GM18870 (cell line): Measurements from ENCODE around the gene SNX11.

ENCODE experiments used
- ATAC-seq: cut with Tn5 transposase; IDR thresholded peaks from one replicate; pipeline ENCODE4 v1.9.1; 2021; ENCODE audit warnings: moderate library complexity; ENCODE audit not compliant: unreplicated experiment

SNX11 gene

DNA sequence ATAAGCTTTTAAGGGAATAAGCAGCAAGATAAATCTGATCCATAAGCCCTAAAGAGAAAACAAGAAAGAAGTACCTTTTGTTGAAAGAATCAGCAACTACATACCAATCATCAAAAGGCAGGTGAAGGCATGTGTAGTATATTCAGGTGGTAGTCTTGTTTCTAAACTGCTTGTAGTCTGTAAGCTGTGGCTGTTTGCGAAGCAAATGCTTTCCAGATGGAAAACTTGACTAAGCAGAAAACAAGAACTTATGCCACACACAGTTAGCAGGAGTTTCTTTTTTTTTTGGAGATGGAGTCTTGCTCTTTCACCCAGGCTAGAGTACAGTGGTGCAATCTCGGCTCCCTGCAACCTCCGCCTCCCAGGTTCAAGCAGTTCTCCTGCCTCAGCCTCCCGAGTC lies 12.0 kb upstream of the SNX11 start:
- ATAC-seq, result no peak

GRCh38 chr17:48100160-48100559 lies 7.4 kb upstream of the SNX11 start:
- no peak for ATAC-seq

DNA sequence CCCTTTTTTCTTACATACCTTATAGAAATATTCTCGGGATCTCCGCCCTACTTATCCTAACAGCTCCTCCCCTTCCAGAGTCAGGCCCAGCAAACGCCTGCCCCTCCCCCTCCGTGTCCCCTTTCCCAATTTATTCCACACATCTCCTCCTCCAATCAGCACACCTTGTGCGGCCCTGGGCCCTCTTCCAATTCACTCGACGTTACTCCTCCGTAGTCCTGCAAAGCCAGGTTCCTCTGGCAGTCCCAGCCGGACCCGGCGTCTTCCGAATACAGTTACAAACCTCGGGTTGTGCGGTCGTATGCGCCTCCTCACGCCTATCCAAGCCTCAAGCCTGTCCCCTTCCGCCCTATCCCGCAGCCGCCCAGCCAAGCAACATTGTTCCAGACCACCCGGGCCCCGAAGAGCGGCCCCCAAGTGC lies 7.0 kb upstream of the SNX11 start:
- no peak for ATAC-seq

- peak; percentile 63 for ATAC-seq
Measured at GRCh38 chr17:48101012-48101720, 6.4 kb upstream of the SNX11 start, which contains the start of gene CBX1. Gene CBX1 (minus strand): TSS chr17:48101478. CDS start chr17:48077004, 24,474 bp downstream.

DNA sequence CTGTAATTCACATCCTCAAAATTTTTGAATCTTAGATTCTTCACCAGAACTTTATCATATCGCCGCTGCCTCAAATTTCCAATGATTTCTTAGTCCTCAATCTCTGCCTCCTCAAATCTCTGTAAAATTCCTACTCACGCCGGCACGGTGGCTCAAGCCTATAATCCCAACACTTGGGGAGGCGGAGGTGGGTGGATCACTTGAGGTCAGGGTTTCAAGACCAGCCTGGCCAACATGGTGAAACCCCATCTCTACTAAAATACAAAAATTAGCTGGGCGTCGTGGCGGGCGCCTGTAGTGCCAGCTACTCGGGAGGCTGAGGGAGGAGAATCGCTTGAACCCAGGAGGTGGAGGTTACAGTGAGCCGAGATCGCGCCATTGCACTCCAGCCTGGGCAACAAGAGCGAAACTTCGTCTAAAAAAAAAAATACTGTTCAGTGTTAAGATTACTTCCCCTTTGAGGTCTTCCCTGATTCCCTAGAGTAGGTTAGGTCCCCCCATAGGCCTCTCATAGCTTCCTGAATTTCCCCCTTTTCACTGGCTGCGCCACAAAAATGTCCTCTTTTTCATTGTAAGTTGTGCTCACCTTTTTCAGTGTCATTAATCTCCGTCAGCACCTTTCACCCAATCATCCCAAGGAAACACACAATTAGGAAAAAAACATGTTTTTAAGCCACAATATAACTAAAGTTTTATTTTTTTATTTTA lies 5.4 kb upstream of the SNX11 start:
- no peak for ATAC-seq

- no peak for ATAC-seq
Measured at GRCh38 chr17:48102798-48103715, 4.5 kb upstream of the SNX11 start.

DNA sequence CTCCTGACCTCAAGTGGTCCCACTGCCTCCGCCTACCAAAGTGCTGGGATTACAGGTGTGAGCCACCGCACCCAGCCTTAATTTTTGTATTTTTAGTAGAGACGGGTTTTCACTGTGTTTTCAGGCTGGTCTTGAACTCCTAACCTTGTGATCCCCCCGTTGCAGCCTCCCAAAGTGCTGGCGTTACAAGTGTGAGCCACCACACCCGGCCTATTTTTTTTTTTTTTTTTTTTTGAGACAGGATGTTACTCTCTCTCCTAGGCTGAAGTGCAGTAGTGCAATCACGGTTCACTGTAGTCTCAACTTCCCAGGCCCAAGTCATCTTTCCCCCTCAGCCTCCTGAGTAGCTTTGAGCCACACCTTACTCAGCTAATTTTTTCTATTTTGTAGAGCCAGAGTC lies 3.1 kb upstream of the SNX11 start:
- ATAC-seq, result no peak

DNA sequence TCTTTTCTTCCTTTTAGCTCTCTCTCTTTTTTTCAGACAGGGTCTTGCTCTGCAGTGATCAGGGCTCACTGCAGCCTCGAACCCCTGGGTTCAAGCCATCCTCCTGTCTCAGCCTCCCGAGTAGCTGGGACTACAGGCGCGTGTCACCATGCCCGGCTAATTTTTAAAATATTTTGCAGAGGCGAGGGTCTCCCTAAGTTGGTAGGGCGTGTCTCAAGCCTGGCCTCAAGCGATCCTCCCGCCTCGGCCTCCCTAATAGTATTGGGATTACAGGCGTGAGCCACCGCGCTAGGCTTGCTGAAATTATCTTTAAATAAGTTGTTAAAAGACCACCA lies 797 bp upstream of the SNX11 start:
- ATAC-seq, result no peak

DNA sequence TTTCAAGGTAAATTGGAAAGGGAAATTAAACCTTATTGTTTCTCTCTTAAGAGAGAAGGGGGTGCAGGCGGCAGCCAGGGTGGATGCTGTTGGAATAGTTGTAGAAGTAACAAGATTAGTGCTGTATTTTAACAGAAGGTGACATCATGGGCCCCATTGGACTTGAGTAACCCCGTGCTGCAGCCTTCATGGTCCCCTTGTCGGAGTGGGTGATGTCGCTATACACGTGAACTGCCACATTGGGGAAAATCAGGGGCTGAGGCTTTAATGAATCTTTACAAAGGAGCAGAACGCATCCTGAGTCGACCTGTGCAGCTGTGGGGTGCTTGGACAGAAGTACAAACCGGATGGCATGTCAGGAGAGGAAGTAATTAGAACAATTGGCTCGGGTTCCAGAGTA lies 3.2 kb downstream of the SNX11 start:
- ATAC-seq, result no peak

- ATAC-seq, result no peak
Measured at GRCh38 chr17:48111937-48112241, 4.3 kb downstream of the SNX11 start.

GRCh38 chr17:48113201-48113676 lies 5.7 kb downstream of the SNX11 start:
- no peak for ATAC-seq

- ATAC-seq, result no peak
Measured at GRCh38 chr17:48121923-48122664, 14.5 kb downstream of the SNX11 start.

GRCh38 chr17:48122665-48123045 lies 15.1 kb downstream of the SNX11 start:
- no peak for ATAC-seq

DNA sequence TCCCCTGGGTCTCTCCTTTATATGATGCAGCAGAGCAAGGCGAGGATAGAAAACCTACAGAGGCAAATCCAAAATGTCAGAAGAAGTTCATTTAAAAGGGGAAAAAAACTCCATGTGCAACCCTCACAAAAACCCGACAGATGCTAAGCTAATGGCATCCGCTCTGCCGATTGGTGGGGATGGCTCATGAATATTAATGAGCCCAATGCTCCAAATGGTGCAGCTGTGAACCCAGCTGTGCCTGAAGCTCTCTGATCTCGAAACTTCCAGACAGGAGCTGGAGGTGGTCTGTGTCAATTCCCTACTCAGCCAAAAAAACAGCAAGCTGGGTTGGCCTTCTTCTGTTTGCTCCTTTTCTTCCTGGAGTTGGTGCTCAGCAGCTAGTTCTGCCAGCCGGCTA lies 15.5 kb downstream of the SNX11 start:
- no peak for ATAC-seq

DNA sequence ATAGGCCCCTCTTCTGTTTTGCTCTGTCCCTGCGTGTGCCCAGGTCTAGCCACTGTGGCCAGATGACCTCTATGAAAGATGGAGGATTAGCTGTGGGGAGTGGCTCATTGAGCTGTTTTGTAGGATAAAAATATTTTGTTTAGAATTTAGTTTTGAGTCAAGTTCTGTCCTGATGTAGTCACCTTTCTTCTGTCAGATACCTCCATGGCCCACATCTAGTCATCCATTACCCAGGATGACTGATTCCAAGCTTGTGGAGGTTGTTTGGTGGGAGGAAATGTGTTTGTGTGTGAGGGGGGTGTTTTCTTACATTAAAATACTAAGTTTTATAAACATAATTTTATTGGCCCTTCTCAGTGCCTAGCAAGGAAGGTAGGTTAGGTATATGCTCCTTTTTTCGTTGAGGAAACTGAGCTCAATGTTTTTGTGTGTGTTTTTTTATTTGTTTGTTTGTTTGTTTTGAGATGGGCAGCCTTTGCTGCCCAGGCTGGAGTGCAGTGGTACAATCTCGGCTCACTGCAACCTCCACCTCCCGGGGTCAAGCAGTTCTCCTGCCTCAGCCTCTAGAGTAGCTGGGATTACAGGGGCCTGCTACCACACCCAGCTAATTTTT lies 16.3 kb downstream of the SNX11 start:
- no peak for ATAC-seq

- no peak for ATAC-seq
Measured at GRCh38 chr17:48125829-48126531, 18.4 kb downstream of the SNX11 start.

DNA sequence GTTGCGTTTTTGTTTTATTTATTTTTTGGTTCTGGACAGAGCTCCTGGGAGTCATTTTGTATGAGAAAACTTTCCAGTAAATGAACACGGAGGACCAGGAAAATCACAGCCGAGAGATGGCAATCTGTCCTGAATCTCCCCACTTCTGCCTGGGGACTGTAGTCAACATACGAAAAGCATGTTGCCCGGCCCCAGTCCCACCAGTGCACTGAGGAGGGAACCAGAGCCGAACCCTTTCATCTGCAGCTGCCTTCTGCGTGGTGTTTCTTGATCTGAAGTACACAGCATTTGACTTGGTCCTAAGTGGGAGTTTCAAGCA lies 18.9 kb downstream of the SNX11 start:
- no peak for ATAC-seq

GRCh38 chr17:48127371-48128051 lies 19.9 kb downstream of the SNX11 start:
- ATAC-seq, result no peak

DNA sequence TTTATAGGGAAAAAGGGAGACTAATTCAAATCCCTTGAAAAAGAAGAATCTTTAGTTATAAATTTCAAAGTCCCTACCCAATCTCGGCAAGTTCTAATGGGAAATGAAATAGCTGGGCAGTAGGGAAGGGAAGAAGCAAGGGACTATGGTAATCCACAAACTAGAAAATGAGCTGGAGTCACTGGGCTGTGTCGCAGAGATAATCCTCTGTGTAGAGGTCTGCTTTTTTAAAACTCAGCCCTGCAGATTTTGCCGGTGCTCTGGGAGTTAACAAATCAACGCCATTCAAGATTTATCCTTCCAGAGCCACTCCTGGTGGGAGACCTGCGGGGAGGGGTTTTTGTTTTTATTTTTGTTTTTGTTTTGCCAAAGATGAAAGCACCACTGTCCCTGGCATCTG lies 20.8 kb downstream of the SNX11 start:
- ATAC-seq, result no peak

DNA sequence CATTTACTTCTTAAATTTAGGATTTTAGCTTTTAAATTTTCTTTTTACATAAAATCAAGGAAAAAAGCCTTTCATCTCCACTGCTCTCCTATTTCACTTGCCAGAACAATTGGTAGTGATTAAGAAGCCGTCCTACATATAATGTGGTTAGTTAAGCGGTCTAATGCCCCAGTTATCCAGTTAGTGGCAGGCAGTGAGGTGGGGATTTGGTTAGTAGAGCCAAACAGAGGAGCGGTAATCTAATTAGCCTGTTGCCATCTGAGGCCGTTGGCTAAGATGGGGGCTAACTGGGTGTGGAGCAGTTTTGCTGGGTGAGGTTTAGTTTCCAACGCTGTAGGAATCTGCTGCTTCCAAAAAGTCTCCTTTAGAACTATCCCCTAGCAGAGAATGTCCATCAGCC lies 22.4 kb downstream of the SNX11 start:
- ATAC-seq, result no peak
